Measurements from ENCODE around the gene IL33.

IL33 gene

DNA sequence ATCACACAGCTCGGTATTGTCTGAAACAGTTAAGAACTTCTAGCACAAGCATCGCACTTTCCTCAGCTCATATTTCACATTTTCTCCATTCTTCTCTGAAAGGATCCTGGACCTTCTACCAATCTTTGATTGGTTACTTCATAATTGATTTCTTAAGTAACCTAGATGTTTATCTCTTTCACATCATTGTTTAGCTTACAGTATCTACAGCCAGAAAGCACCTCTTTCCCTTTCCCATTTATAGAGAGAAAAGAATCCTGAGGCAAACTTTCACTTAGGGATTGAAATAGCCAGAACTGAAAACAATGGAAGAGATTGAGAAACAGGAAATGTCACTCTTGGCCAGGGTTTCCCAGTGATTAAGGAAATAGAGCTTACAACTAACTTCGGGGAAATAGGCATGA lies 2.5 kb downstream of the IL33 start:
- DNase-seq, result no peak

DNA sequence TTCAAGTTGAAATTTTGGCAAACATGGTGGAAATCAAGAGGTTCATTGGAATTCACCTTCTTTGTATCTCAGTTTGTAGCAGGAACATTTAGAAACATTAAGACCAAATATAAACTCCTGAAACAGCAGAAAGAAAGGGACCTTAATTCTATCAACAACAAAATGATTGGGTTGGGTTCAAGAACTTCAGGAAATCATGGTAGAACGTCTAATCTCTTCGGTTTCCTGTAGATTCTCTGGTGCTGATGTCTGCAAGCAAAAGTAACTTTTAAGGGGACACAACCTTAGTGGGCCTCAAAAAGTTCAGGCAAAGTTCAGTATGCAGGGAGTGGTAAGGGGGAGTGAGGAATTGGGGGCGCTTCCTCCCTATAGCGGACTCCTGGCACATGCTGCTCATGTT lies 3.4 kb downstream of the IL33 start:
- DNase-seq, result no peak

DNA sequence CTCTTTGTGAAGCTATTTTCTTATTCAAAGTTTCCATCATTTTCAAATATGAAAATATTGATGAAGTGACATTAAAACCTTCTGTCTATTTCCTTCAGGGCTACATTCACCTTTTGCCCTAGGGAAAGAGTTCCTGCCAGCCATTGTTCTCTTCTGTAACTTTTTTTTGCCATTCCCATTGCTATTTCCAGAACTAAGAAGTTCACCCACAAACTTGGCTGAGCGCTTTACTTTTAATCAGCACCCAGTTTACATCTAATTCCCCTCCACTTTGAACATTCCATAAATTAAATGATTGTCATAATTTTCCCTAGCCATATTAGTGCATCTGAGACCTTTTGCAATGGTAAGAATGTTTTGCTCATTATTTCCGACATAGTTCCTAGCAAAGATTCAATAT lies 4.4 kb downstream of the IL33 start:
- no peak for DNase-seq

DNA sequence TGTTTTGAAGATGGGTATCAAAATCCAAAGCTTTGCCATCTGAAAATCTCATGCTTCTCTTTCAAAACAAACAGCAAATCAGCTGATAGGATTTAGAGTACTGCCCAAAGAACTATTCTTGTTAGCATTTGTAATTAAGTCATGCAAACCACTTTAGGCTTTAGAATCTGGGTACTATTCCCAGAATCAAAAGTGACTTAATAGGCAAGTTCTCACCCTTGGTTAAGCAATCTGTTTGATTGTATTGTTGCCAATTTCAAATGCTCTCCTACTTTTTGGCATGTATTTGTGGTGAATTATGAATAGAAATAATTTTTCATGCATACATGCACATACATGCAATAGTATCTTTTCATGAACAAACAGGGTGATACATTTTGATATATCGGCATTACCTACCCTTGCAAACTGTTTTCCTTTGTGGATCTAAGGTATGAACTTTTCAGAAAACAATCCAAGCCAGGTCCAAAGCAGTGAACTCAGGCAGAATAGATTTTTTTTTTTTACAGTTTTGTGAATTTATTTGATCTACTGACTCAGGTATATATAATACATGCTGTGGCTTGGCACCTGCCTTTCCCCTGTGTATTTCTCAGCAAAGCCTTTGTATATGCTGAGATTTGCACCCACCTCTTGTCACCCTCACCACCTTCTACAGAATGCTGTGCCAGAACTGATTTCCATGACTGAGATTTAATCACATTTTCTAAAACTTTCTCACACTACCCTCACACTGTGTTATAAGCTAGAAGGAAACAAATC lies 9.0 kb downstream of the IL33 start:
- DNase-seq, result no peak

DNA sequence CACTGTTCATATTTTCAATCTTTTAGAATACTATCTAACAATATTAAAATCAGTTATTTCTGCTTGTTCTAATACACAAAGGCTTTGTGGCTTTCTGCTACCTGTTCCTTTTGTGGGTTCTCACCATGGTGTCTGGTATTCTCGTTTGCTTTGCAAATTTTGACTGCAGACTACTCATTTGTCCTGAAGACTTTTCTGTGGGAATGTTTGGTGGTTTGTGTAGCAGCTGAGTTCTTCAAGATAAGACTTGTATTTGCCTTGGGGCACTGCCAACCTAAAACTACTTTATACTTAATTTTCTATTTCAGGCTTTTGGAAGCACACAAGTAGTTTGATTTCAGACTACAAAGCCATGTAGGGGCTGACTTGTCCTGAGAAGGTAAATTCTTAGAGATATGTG lies 11.1 kb downstream of the IL33 start:
- DNase-seq, result no peak

DNA sequence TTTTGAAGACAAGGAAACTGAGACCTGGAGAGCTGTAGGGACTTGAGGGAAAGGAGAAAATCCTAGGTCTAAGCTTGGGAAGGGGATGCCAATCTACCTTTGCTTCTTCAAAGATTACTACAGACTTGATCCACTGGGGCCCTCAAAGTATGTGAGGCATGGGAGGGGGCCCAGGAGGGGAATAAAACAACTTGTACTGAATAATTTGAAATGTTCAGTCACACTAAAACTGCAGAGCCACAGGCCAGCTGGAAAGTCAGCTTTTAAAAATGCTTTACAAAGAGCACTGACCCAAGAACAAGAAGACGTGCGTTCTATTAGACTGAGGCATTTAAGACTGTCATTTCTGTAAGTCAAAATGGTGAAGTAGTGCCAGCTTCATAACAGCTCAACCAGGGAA lies 13.6 kb downstream of the IL33 start:
- no peak for DNase-seq

DNA sequence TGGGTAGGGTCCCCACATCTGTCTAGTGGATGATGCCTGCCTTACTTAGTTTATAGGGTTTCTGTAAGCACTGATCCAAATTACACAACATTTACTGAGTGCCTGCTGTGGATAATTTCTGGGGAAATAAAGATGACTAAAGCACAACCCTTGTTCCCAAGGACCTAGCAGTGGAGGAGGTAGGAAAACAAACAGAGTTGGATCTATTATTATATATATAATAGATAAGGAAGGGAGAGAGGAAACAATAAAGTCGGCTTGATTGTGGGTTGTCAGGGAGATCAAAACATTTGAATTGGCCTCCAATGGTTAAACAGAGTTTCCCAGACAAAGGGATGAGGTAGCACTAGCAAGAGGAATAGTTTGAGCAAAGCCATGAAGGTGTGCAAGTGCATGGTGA lies 14.0 kb downstream of the IL33 start:
- no peak for DNase-seq

DNA sequence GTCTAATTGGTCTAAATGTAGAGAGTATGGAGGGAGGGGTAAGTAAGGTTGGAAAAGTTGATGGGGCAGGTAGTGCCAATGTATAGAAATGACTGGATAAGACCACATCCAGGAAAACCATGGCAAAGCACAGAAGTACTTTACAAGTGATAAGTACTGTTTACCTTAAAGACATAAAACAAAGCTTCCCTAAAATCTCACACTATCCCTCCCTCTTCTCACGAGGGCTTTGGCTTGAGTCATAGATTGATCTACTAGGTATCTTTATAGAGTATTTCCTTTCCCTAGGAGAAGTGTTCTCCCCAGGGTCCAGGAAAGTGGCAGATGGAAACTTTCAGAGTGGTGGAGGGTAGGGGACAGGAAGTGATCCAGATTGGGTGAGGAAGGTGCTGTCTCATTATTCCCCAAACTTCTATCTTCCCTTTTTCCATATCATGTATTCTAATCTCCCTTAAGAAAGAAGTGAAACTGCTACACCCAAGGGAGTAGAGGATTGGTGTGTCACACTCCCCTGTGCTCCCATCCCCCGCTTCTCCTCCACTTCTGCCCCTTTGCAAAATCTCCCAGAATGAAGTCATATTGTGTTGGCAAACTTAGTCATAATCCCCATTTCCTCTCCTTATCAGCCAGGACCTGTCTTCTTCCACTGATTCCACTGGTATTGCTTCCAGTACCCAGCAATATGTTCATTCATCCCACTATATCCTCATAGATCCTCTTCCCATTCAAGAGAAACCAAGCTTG lies 14.6 kb downstream of the IL33 start:
- no peak for DNase-seq

DNA sequence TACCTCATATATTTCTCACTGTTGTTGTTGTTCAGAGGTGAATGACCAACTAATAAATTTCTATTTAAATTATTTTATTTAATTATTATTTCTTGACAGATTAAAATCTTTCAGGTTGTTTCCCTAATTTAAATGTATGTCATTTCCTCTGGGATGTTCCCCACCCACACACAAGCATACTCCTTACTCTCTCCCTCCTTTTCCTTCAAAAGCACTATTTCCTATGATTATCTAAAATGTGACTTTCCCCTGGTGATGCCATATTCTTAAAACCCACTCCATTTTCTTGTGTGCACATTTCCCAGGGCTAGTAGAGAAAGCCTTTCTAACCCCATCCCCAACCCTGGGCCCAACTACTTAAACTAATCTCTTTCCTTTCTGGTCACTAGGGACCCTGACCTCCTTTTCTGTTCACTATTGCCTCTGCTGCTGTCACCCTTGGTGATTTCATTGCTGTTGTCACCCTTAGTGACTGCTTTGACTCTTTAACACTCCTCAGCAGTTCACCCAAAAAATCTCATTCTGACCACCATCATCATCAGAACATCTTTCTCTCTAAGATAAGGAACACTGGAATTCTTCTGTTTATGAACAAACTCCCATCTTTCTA lies 16.8 kb downstream of the IL33 start:
- DNase-seq, result no peak

DNA sequence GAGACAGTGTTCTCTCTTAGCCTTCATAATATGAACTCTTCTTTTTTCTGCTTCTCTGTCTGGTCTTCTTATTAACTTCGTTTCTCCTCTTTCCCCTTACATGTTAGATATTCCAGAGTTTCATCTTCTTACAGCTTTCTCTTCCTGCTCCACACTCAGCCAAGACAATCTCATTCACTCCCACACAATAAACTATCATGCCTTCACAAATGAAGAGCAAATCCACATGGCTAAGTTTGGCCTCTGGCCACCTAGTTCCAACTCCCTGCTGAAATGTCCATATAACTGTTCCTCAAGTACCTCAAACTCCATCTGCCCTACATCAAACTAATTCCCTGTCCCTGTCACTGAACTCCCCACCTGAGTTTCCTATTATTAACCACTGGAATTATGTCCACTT lies 18.4 kb downstream of the IL33 start:
- no peak for DNase-seq

DNA sequence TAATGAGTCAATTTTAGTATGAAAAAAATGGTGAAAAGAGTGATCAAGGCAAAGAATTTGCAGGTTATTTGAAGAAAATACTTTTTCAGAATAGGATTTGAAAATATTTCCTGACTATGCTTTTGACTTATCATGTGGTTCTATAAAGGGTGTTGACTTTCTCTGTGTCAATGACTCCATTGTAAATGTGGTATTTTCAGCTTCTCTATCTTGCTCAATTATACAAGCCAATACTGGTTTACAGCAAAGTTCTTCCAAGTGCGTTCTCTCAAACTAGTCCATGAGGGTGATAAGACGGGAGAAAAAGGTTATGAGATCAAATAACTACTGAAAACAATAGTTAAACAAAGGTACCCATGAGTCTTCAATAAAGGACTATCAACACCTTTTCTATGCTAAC lies 21.7 kb downstream of the IL33 start:
- DNase-seq, result no peak

DNA sequence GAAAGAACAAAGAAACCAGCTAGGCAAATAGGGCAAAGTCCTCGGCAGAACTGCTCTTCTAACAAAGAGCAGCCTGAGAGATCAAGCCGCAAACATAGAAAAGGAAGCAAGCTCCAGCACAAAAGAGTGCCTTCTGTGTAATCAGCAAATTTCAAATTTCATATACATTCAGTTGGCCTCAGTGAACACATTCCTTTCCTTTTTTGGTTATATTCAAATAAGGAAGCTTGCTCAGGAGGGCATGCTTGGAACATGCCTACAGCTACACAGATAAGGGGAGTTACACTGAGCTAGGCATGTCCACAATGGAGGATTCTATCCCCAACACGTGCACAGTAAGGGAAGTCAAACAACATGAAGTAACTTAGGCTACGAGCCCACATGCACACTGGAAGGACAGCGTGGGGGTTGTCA lies 23.4 kb downstream of the IL33 start:
- no peak for DNase-seq

DNA sequence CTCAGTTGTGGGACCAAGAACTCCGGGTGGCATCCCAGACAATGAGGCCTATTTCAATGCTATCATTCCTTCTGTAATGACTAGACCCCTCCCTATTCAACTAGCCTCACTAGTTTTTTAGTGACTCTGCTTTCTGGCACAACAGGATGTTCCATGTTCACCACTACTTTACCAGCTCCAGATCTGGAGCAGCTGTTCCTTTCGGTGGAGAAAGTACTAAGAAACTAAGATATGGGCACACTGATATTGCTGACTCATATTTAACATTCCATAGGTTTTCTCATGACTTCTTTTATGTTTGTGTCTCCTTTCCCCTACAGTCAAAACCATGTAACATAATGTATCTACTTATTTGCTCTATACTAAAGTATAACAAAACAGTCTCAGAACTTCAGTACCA lies 24.1 kb downstream of the IL33 start:
- DNase-seq, result no peak

DNA sequence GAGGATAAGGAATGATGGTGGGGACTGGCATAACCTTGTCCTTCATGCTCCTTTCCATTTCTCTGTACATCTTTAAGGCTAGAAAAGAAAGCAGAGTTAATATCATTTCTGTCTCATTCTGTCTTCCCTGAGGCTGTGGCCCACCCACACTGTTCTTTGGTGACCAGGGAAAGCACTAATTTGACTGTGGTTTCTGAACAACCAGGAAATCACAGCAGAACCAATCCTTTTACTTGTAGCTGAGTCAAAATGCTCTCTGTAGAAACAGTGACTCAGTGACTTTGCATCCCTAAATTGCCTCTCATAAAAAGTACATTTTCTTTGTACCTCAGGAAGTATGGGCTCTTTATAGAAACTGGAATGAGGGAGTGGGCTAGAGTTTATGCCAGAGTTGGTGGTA lies 28.1 kb downstream of the IL33 start:
- DNase-seq, result no peak

DNA sequence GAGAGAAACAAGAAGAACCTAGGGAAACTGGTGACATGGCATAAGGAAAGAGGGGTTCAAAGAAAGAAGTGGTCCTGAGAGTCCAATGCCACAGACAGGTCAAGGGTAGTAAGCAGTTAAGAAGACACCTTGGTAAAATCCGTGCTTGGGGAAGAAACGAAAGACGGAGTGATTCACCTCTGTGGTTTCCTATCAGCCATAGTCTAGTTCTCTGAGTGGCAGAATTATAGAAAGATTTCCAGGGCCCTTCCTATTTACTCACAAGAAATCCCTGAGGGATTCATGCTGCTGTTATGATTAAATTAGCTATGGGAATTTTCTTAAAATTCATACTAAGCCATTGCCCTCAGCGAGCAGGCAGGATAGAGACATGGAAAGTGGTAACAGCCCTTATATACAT lies 31.7 kb downstream of the IL33 start:
- DNase-seq, result no peak

DNA sequence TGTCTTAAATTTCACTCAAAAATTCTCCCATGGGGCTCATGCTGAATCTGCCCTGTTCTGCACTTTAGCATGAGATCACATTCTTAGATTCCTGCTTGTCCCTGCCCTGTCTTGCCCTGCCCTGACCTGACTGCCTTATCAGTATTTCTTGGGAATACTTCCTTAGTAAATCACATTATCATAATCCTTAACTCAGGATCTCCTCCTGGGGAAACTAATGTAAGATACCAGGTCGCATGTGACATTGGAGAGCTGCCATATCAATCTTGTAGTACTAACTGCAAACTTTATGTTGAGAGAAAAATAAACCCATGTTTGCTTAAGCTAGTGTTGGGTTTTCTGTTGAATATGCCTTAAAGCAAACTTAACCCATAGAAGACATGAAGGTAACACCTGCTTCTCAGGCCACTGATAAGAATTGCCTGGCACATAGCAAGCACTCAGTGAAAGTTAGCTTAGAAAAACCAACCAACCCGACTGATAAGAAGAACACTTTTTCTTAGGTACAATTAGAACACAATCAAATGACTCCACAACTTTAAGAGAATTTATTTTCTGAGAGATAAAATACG lies 53.3 kb downstream of the IL33 start:
- DNase-seq, result no peak

DNA sequence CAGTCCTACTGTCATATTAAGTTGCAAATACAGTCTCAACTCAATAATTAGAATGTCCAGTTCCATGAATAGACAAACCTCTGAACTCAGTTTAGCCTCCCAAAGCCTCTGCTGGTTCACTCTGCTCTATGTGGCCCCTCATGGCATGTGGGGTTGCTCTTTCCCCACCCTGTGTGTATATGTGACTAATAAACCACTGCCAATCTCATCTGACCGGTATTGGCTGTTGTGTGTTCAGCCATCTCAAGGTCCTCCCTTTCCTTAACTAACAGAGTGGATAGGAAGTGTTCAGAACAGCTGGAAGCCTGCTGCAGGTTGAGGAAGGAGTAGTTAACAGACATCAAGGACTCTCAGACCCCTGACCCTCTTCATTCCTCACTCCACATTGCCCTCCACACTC lies 55.3 kb downstream of the IL33 start:
- DNase-seq, result no peak

DNA sequence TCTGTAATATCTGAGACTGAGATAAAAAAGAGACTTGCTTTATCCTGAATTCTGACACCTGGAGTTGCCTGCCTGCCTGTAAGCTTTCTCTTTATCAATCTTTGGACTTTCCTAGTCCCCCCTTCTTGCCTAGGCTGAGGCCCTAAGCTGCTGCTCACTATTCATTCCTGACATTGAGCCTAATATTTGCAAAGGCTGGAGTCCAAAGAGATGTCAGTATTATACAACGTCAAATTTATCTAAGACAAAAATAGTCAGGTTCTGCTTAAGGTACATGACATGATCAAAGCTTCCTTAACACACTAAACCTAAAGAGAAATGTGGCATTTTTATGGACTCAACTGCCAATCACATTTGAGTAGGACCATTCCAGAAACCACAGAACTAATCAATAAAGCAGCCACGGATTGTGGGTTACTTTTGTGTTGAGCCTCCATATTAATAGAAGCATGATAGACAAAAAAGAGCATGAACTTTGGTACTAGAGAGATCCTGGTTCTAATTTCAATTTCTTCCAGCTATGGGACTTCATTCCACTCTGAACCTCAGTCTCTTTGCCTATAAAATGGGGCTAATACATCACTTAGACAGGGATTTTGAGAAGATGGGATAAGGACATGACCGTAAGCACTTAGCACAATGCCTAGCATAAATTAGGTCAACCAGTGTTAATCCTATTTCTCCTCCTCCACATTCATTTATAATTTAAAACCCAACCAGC lies 56.1 kb downstream of the IL33 start:
- DNase-seq, result no peak

DNA sequence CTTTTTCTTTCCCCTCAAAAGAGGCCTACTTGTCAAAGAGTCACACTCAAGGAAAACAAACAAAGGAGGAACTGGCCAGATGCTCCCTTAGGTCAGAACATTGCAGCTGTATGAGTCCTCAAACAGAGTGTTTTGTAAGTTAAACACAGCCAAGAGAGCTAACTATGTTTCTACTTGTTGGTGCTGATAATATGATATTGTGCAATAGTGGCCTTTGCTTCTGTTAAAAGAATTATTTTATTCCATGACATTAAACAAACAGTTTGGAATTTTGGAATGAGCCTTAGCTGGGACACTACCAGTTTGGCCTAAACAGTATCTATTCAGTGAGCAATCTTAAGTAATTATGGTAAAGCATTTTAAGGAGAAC lies 56.6 kb downstream of the IL33 start:
- DNase-seq, result no peak

DNA sequence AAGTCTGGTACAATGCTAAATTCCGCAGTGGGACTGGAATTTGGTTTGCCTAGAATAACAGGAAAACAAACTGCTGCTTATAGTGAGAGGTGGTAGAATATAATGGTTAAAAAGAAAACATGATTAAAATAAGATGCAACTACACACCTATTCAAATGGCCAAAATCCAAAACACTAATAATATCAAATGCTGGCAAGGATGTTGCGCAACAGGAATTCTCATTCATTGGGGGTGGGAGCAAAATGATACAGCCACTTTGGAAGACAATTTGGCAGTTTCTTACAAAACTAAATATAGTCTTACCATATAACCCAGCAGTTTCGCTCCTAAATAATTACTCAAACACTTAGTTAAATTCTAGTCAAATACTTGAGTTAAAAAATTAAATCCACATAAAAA lies 61.8 kb downstream of the IL33 start:
- DNase-seq, result no peak

DNA sequence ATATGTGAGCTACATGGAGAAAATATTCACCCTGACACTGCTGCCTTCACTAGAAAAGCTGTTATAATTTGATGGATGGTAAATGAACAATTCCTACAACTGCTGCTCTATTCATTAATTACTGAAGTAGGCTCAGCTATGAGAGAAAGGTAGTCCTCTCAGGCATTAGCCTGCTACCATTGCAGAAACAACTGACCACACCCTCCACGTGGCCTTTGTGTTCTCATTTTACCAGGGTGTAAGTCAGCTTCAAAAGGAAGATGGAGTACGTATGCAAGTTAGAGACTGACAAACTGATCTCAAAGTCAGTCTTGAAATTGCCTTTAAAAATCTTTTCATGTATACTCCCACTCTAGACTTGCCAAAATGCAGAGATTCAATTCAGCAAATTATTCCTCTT lies 86.3 kb downstream of the IL33 start:
- no peak for DNase-seq

DNA sequence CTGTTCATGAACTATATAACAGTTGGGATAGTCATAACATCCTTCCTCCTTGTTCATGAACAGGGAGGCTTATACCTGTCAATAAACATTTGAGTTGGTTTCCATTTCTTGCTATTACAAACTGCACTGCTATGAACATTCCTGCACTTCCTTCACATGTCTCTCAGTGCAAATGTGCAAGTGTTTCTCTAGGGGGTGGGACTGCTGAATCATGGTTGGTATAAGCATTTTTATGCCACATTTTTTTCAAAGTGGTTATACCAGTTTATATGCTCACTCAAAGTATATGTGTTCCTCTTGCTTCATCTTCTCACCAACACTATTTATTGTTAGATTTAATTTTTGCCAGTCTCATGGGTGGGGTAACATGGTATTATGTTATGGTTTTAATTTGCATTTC lies 86.8 kb downstream of the IL33 start:
- no peak for DNase-seq

DNA sequence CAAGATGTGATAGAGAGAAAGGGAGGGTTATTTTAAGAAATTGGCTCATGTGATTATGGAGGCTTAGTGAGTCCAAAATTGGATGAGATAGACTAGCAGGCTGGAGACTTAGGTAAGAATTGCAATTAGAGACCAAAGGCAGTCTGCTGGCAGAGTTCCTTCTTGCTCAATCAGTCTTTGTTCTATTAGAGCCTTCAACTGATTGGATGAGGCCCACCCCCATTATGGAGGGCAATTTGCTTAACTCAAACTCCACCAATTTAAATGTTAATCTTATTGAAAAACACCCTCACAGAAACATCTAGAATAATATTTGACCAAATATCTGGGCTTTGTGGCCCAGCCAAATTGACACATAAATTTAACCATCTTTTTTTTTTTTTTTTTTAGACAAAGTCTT lies 88.6 kb downstream of the IL33 start:
- DNase-seq, result no peak
